T-helper 22 cell (primary cell): ENCODE results near the gene ARL14EPL.

ENCODE experiments used
- DNase-seq: peaks from one replicate; pipeline ENCODE4 v3.0.0-alpha.2; 2020; ENCODE audit warnings: low read depth

Gene ARL14EPL

GRCh38 chr5:116032094-116032517 lies at the start of gene ARL14EPL:
ARL14EPL (plus strand) TSS chr5:116032472; CDS start chr5:116051466, 18,994 bp downstream.
- no peak for DNase-seq

- no peak for DNase-seq
These were observed 48.8 kb upstream of the ARL14EPL start for GRCh38 chr5:115983519-115983918.

GRCh38 chr5:115985802-115986757 lies 46.2 kb upstream of the ARL14EPL start:
- no peak for DNase-seq

GRCh38 chr5:115988002-115988401 lies 44.3 kb upstream of the ARL14EPL start:
- DNase-seq: no peak

GRCh38 chr5:115992848-115993350 lies 39.4 kb upstream of the ARL14EPL start:
- DNase-seq: no peak

GRCh38 chr5:115995351-115995750 lies 36.9 kb upstream of the ARL14EPL start:
- no peak for DNase-seq

GRCh38 chr5:116002116-116002906 lies 30.0 kb upstream of the ARL14EPL start:
- no peak for DNase-seq

- DNase-seq: no peak
These were observed 28.0 kb upstream of the ARL14EPL start for GRCh38 chr5:116004248-116004647.

- DNase-seq: no peak
These were observed 22.5 kb upstream of the ARL14EPL start for GRCh38 chr5:116009806-116010205.

- no peak for DNase-seq
These were observed 21.2 kb upstream of the ARL14EPL start for GRCh38 chr5:116011046-116011445.

- no peak for DNase-seq
These were observed 19.0 kb upstream of the ARL14EPL start for GRCh38 chr5:116013207-116013785.

GRCh38 chr5:116013936-116014335 lies 18.3 kb upstream of the ARL14EPL start:
- no peak for DNase-seq

- no peak for DNase-seq
These were observed 8.7 kb upstream of the ARL14EPL start for GRCh38 chr5:116023619-116024018.

GRCh38 chr5:116025866-116026265 lies 6.4 kb upstream of the ARL14EPL start:
- no peak for DNase-seq

- DNase-seq: no peak
These were observed 719 bp downstream of the ARL14EPL start for GRCh38 chr5:116032991-116033390.

- no peak for DNase-seq
These were observed 2.9 kb downstream of the ARL14EPL start for GRCh38 chr5:116035123-116035522.

GRCh38 chr5:116037236-116037822 lies 5.1 kb downstream of the ARL14EPL start:
- no peak for DNase-seq

- no peak for DNase-seq
These were observed 6.5 kb downstream of the ARL14EPL start for GRCh38 chr5:116038817-116039216.

- no peak for DNase-seq
These were observed 10.1 kb downstream of the ARL14EPL start for GRCh38 chr5:116042375-116042774.

- DNase-seq: no peak
These were observed 11.8 kb downstream of the ARL14EPL start for GRCh38 chr5:116044073-116044472.

GRCh38 chr5:116045821-116046220 lies 13.5 kb downstream of the ARL14EPL start:
- no peak for DNase-seq

- no peak for DNase-seq
These were observed 14.0 kb downstream of the ARL14EPL start for GRCh38 chr5:116046261-116046660.
